Measurements from ENCODE around the gene PFKFB3.
"Not testable (repeated sequence)": the region's sequence is repeated elsewhere in the genome, so short reads cannot be mapped to it uniquely, and the experiment has no call there.

The PFKFB3 gene

DNA sequence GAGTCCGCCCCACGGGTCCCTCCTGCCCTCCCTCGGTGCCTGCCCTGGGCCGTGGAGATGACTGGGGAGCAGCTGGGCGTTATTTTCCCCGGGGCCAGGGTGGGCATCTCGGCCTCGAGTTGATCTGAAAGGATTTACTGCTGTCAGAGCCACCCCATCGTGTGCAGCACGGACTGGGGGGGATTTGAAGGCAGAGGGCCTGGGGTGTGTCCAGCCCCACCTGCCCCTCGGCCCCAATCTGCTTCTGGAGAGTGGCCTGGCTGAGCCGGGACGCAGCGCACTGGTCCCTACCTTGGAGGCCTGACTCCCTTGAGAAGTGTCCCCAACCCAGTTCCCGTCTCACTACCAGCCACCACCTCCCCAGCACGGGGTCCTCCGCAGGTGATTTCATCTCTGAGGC is 24.2 kb upstream of the PFKFB3 start:
- DNase-seq (ENCODE audit: low read depth): no peak

DNA sequence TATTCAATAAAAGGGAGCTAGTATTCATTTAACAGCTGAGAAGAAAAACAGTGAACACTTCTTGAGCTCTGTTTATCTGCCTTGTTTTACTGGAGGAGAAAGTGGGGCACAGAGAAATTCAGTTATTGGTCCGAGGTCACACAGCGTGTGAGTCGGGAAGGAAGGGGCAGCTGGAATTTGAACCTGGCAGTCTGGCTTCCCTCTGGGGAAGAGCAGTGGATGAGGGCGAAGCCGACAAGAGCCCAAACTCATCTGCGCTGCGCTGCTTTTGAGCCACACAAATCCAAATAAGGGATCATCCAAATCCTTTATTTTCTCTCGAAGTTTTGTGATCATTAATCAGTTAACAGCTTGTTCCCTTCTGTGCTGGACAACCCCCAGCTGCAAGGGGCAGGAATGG is 23.7 kb upstream of the PFKFB3 start:
- no peak for DNase-seq (ENCODE audit: low read depth)

DNA sequence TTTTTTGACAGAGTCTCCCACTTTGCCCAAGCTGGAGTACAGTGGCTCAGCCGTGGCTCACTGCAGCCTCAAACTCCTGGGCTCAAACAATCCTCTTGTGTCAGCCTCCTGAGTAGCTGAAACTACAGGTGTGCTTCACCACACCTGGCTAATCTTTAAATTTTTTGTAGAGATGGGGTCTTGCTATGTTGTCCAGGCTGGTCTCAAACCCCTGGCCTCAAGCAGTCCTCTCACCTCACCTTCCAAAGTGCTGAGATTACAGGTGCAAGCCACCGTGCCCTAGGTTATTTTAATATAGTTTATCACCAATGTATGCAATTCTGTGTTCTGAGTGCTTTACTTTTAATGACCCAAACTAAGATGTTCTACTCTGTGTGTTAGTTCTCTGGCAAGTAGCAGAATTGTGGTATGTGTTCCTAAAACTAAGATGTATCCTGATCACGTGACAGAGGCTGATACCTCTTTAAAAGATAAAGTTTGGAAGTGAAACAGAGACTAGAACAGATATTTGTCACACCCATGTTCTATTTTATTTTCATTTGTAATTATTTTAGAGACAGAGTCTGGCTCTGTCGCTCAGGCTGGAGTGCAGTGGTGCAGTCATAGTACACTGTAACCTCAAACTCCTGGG is 22.1 kb upstream of the PFKFB3 start:
- no peak for DNase-seq (ENCODE audit: low read depth)

- no peak for DNase-seq (ENCODE audit: low read depth)
Measured at GRCh38 chr10:6181249-6181648, 21.5 kb upstream of the PFKFB3 start.

GRCh38 chr10:6182454-6183098 is 20.2 kb upstream of the PFKFB3 start:
- no peak for DNase-seq (ENCODE audit: low read depth)

- DNase-seq (ENCODE audit: low read depth): no peak
Measured at GRCh38 chr10:6185039-6185716, 17.6 kb upstream of the PFKFB3 start.

- no peak for DNase-seq (ENCODE audit: low read depth)
Measured at GRCh38 chr10:6186894-6187256, 15.9 kb upstream of the PFKFB3 start.

DNA sequence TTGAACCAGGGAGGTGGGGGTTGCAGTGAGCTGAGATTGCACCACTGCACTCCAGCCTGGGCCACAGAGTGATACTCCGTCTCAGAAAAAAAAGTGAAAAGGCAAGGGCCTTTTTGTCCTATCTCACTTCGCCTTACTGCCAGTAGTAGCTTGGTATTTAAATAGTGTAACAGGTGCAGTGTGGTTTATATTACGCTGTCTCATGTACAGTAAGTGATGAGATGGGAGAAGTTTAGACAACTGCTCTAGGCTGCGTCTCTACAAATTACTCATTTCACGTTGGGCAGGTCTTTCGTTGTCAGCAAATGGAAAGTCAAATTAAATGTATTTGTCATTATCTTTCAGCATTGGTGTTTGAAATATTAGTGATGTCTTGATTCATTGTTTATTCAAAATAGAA is 15.5 kb upstream of the PFKFB3 start:
- no peak for DNase-seq (ENCODE audit: low read depth)

- not testable (repeated sequence) for DNase-seq (ENCODE audit: low read depth)
Measured at GRCh38 chr10:6190033-6190432, 12.7 kb upstream of the PFKFB3 start.

- DNase-seq (ENCODE audit: low read depth): no peak
Measured at GRCh38 chr10:6191147-6191546, 11.6 kb upstream of the PFKFB3 start.

- DNase-seq (ENCODE audit: low read depth): no peak
Measured at GRCh38 chr10:6191569-6191968, 11.2 kb upstream of the PFKFB3 start.

GRCh38 chr10:6193342-6193741 is 9.4 kb upstream of the PFKFB3 start:
- not testable (repeated sequence) for DNase-seq (ENCODE audit: low read depth)

GRCh38 chr10:6194311-6194710 is 8.4 kb upstream of the PFKFB3 start:
- no peak for DNase-seq (ENCODE audit: low read depth)

DNA sequence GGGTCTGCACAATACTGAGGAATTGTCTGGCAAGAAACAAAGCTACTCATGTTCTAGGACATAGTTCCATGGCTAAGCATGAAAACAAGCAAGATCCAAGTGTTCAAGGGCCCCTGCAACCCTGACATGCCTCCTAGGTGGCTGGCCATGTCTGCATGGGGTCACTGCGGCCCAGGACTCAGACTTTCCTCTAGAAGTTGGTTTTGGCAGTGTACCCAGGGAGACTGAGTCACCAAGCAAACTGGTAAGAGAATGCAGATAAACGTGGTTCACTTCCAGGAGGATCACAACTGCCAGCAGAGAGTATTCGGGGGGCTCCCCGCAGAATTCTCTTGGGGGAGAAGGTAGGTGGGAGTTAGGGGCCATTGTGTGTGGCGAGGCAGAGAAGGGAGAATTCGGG is 7.4 kb upstream of the PFKFB3 start:
- DNase-seq (ENCODE audit: low read depth): no peak

GRCh38 chr10:6195846-6196245 is 6.9 kb upstream of the PFKFB3 start:
- no peak for DNase-seq (ENCODE audit: low read depth)

DNA sequence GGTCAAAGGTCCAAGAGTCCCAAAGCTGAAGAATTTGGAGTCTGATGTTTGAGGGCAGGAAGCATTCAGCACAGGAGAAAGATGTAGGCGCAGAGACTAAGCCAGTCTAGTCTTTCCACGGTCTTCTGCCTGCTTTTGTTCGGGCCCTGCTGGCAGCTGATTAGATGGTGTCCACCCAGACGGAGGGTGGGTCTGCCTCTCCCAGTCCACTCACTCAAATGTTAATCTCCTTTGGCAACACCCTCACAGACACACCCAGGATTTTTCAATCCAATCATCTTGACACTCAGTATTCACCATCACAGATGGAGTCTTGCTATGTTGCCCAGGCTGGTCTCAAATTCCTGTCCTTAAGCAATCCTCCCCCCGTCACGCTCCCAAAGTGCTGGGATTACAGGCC is 6.2 kb upstream of the PFKFB3 start:
- DNase-seq (ENCODE audit: low read depth): not testable (repeated sequence)

GRCh38 chr10:6197321-6197720 is 5.4 kb upstream of the PFKFB3 start:
- no peak for DNase-seq (ENCODE audit: low read depth)

DNA sequence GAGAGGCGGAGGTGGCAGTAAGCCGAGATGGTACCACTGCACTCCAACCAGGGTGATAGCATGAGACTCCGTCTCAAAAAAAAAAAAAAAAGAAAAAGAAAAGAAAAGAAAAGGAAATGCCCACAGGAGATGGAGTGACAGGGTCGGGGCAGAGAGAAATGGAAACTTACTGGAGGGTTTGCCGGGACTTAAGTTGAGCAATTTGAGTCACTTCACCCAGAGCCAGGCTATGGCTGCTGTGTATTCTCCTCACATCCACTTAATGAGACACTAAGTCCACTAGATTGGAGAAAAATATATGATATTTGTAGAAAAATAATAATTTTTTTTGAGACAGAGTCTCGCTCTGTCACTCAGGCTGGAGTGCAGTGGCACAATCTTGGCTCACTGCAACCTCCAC is 4.6 kb upstream of the PFKFB3 start:
- DNase-seq (ENCODE audit: low read depth): no peak

GRCh38 chr10:6199131-6199733 is 3.5 kb upstream of the PFKFB3 start:
- DNase-seq (ENCODE audit: low read depth): no peak

DNA sequence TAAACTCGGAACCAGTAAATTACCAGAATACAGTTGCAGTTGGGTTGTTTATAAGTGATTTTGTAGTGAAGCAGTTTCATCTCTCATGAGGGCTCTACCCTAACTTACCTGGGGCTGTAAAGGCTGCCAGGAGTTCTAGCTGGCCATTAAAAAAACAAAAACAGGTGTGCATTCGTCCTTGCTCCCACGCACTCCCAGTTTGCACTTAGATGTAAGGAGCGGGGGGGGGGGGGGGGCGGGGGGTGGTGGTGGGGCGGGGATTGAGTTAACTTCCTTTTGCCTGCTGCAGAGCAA is 2.3 kb upstream of the PFKFB3 start:
- no peak for DNase-seq (ENCODE audit: low read depth)

GRCh38 chr10:6200734-6201515 is 1.8 kb upstream of the PFKFB3 start:
- peak; percentile 35 for DNase-seq (ENCODE audit: low read depth)

- peak; percentile 72 for DNase-seq (ENCODE audit: low read depth)
Measured at GRCh38 chr10:6201516-6201975, 1.2 kb upstream of the PFKFB3 start.

Measured in activated T-cell treated with anti-CD3 and anti-CD28 coated beads for 1 hour (primary cell).